Measurements from ENCODE around the gene HSPBP1. TPM values are rescaled to one million over a fixed set of nuclear protein-coding genes. Genes with fewer than 3 reads are reported as not detected.

The HSPBP1 gene
- total RNA-seq, 1 donor from 2014 or later, result 67.3 TPM

DNA sequence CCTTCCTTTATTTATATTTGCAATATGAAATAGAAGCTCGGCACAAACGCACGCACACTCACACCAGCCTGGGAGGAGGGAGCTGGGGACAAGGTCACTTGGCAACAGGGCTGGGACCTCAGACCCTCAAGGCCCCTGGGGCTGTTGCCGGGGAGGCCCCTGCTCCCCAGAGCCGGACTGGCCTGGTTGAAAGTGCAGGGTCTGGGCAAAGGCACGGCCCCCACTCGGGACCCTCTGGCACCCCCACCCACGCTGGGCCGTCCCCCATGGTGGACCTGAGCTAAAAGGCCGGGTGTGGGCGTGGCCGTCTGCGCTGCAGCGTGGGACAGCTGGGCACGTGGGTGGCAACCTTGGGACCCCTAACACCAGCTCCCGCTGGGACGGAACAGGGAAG is 50.1 kb downstream of the HSPBP1 start:
- no peak overlapping the region for H3K4me3 ChIP-seq (ENCODE audit: low read depth, low read length)
- TF ChIP-seq, protein P1, sequence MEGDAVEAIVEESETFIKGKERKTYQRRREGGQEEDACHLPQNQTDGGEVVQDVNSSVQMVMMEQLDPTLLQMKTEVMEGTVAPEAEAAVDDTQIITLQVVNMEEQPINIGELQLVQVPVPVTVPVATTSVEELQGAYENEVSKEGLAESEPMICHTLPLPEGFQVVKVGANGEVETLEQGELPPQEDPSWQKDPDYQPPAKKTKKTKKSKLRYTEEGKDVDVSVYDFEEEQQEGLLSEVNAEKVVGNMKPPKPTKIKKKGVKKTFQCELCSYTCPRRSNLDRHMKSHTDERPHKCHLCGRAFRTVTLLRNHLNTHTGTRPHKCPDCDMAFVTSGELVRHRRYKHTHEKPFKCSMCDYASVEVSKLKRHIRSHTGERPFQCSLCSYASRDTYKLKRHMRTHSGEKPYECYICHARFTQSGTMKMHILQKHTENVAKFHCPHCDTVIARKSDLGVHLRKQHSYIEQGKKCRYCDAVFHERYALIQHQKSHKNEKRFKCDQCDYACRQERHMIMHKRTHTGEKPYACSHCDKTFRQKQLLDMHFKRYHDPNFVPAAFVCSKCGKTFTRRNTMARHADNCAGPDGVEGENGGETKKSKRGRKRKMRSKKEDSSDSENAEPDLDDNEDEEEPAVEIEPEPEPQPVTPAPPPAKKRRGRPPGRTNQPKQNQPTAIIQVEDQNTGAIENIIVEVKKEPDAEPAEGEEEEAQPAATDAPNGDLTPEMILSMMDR (conservative IDR thresholded peaks at IDR 0.05; ENCODE audit: low read depth, low read length), result no peak
- no peak for DNase-seq (ENCODE audit: low read depth)

DNA sequence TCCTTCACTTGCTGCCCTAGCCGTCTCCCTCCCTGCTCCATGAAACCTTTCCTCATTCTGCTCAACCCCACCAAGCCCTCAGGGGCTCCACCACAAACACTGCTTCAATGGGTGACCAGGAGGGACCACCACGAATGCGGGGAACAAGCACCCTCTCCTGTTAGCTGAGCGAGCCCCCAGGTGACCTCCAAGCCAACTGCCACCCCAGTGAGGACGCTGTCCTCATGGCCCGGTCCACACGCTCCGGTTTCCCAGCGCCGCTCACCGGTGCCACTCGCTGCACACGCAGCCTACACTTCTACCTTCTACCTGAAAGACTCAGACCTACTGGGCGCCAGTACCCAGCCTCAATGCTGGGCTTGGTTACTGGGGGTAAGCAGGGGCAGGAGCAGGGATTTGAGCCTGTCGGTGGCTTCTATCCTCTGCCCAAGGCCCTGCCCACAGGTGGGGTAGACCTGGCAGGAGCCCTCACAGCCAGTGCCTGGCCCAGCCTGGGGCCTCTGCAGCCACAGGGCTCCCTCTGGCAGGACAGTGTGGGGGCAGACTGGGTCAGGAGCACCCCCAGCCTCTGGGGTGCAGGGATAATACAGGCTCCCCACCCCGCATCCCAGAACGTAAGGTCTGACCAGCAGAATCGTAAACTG is 50.6 kb downstream of the HSPBP1 start:
- no peak for DNase-seq (ENCODE audit: low read depth)
- H3K4me3 ChIP-seq (ENCODE audit: low read depth, low read length), result no peak overlapping the region
- TF ChIP-seq, protein P1 (conservative IDR thresholded peaks at IDR 0.05; ENCODE audit: low read depth, low read length), result no peak

DNA sequence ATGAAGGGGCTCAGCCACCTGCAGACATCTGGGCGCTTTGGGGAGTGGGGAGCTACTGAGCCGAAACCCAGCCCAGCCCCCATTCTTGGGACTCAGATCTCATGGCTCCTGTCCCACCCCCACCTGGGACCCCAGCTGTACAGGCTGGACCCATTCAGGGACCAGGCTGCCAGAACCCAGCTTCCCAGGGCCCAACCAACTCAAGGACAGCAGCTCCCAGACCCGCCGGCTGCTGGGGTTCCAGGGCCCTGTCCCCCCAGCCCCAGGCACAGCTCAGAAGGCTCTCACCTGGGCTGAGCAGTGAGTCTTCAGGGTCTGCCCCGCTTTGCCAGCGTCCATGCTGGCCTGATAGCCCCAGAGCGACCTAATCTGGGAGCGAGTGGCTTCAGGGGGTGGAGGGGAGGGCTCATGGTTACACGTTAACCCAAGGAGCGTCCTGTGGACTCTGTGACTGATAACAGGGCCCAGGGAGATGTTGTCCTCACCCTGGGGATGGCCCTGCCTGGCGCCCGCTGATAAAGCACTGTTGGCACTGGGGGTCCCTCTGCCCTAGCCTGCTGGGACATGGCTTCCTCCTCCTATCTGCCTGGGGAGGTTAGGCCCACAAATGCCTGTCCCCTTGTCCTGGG is 51.4 kb downstream of the HSPBP1 start, which contains the start of gene TMEM86B:
Gene TMEM86B (minus strand): TSS at position 361 of the 629 bp plus-strand sequence. CDS start 22 bp downstream, at position 339.
- DNase-seq (ENCODE audit: low read depth), result no peak
- no peak within 1 kb of the TSS for H3K4me3 ChIP-seq (ENCODE audit: low read depth, low read length)
- TF ChIP-seq, protein P1 (conservative IDR thresholded peaks at IDR 0.05; ENCODE audit: low read depth, low read length), result no peak

DNA sequence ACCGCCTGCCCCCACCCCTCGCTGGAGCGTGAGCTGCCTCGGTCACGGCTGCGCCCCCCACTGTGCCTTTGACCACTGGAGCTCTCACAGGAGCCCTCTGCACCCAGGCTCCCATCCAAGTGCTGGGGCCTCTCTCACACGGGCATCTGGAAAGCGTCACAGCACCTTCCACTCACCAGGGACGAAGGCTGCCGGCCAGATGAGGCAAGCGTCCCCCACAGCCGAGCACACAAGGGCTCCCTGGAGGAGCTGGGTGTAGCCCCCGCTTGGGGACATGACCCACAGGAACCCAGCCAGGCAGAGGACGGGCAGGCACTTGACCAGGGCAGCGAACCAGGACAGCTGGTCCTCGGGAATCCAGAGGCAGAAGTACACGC is 51.9 kb downstream of the HSPBP1 start:
- DNase-seq (ENCODE audit: low read depth), result no peak
- TF ChIP-seq, protein P1 (conservative IDR thresholded peaks at IDR 0.05; ENCODE audit: low read depth, low read length), result no peak

DNA sequence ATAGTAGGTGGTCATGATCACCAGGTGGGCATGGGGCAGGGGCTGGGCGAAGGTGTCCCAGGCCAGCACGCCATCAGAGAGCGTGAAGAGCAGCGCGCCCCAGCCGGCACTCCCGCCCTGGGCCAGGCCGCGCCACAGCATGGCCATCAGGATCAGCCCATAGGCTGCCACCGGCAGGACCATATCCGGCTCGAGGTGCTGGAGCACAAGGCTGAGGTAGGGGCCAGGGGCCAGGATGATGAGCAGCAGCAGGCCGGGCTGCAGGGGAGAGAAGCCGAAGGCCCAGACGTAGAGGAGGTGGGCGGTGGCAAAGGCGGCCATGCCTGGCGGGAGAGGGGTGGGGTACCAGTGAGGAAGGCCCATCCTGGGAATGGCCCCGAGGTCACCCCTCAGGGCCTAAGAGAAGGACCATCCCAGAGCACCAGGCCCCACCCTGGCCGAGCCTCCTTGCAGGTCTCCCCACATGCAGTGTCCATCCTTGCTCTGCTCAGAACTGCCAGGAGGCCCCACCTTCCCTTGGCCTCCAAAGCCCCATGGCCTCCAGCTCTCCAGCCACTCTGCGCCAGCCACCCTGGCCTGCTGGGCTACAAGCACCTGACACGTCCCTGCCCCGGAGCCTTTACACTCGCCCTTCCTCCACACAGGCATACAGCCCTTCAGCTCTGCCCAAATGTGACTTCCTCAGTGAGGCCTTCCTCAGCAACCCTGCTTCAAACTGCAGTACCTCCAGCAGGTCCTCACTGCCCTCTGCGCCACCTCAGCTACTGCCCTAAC is 52.5 kb downstream of the HSPBP1 start:
- TF ChIP-seq, protein P1 (conservative IDR thresholded peaks at IDR 0.05; ENCODE audit: low read depth, low read length), result no peak
- no peak for DNase-seq (ENCODE audit: low read depth)

More for the DNA sequence above, 51.9 kb downstream of the HSPBP1 start:
- H3K4me3 ChIP-seq (ENCODE audit: low read depth, low read length), result no peak overlapping the region

DNA sequence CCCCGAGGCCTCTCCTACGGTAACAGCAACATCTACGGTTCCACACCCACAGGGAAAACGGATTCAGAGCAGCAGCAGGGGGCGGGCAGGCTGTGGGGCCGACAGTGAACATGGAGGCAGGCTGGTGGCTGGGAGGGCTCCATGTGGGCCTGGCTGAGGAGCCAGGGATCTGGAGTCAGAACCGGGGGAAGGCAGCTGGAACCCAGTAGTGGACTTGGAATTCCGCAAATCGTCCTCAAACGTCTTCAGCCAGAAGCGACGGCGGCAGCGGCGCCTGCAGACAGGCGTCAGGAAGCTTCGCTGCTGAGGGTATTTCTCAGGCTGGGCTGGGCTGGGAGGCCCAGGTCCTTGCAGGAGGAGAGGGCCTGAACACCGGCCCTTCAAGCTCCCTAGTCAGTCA is 53.1 kb downstream of the HSPBP1 start:
- DNase-seq (ENCODE audit: low read depth), result no peak
- TF ChIP-seq, protein P1 (conservative IDR thresholded peaks at IDR 0.05; ENCODE audit: low read depth, low read length), result no peak
- H3K4me3 ChIP-seq (ENCODE audit: low read depth, low read length), result no peak overlapping the region

More for the DNA sequence above, 52.5 kb downstream of the HSPBP1 start:
- H3K4me3 ChIP-seq (ENCODE audit: low read depth, low read length), result no peak overlapping the region
